ENCODE results near the gene TEX264.

TEX264 gene

DNA sequence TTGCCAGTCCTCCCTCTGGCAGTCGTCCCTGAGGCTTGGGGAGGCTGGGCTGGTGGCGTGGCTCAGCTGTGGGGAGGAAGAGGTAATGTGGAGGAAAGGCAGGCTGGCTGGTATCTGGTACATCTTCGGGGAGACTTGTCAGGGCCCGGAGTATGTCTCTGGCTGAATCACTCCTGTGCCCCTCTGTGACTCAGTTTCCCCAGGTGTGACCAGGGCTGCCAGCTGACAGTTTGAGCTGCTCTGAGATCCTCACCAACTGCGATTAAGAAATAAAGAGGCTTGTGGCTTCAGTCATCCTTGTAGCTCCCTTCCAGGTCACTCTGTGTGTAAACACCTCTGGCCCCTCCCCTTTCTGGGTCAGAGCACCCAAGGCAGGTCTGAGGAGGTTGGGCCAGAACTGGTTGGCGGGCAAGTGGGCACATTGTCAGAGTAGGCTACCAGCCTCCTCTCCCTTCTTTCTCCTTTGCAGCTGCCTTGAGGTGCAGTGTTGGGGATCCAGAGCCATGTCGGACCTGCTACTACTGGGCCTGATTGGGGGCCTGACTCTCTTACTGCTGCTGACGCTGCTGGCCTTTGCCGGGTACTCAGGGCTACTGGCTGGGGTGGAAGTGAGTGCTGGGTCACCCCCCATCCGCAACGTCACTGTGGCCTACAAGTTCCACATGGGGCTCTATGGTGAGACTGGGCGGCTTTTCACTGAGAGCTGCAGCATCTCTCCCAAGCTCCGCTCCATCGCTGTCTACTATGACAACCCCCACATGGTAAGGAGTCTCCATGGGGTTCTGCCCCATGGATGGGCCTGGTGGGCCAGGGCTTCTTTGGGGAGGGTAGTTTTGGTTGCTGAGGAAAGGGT lies 3.0 kb downstream of the TEX264 start:
- DNase-seq (ENCODE audit: low read depth): no peak

GRCh38 chr3:51675201-51675611 lies 4.2 kb downstream of the TEX264 start:
- no peak for DNase-seq (ENCODE audit: low read depth)

GRCh38 chr3:51676102-51676640 lies 5.1 kb downstream of the TEX264 start:
- DNase-seq (ENCODE audit: low read depth): no peak

GRCh38 chr3:51677358-51677757 lies 6.3 kb downstream of the TEX264 start:
- DNase-seq (ENCODE audit: low read depth): no peak

DNA sequence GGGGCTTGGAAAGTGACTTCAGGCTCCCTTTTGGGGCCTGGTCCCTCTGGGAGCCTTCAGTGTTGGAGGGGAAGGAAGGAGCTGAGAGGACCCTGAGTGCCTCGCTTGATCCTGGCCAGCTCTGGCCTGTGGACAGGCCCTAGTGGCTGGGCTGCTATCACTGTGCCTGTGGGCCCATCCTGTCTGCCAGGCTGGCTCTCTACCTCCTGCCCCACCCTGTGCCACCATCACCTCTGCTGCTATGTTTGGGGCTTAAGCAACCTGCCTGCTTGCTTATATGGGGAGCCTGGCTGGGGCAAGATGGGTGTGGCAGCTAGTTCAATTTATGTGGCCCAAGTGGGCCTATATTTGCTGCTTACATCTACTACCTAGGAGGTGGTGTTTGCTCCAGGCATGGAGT lies 7.1 kb downstream of the TEX264 start:
- DNase-seq (ENCODE audit: low read depth): no peak

DNA sequence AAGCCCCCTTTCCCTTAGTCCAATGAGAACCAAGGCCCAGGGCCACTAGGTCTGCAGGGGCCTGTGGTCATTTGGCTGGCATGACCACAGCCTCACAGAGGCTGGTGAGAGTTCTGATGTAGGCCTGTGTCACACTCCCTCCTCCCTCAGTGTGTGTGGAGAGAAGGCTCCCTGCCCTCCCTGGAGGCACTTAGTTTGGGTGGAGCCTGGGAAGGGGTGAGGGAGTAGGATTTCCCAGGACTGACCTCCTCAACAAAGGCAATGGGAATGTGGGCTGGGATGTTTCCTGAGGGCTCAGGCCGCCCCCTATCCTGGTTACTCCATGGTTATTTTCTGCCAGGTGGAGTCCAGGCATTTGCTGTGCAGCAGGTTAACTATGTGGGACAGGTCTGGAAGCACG lies 7.6 kb downstream of the TEX264 start:
- DNase-seq (ENCODE audit: low read depth): no peak

DNA sequence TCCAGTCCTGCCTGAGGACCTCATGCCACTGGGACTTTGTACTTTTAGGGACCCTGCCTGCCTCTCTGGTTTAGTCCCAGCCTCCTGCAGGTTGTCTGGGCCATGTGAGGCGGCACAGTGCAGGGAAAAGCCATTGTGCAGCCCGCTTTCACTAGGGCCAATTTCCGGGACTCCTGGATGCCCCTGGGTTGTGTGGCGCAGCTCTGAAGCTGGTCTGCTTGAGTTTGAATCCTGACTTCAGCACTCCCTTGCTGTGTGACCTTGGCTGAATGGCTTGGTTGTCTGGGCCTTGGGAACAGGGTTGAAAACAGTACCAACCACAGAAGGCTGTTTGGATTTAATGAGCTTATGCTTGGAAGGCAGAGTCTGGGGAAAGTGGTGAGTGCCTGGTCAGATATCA lies 8.3 kb downstream of the TEX264 start:
- DNase-seq (ENCODE audit: low read depth): no peak

DNA sequence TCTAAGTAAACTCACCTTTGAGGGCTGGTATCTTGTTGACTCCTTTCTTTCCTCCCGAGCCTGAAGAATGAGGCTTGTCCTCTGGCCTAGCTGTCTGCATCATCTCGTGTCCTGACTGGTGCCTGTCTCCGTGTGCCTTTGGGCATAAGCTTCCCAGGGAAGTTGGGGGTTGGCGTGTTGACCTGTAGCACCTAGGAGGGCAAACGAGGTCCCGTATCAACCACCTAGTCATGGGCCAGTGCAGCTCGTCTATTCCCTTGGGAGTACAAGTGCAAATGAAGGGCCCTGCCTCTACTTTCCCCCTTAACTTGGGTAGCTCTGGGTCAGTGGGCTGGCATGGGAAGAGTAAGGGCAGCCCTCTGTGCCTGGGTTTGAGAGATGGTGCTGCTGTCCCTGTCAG lies 8.7 kb downstream of the TEX264 start:
- no peak for DNase-seq (ENCODE audit: low read depth)

GRCh38 chr3:51680196-51680595 lies 9.1 kb downstream of the TEX264 start:
- DNase-seq (ENCODE audit: low read depth): no peak

GRCh38 chr3:51680663-51681230 lies 9.7 kb downstream of the TEX264 start:
- no peak for DNase-seq (ENCODE audit: low read depth)

GRCh38 chr3:51681453-51681852 lies 10.4 kb downstream of the TEX264 start:
- peak; percentile 48 for DNase-seq (ENCODE audit: low read depth)

- DNase-seq (ENCODE audit: low read depth): peak; percentile 95
These were observed 11.0 kb downstream of the TEX264 start for GRCh38 chr3:51682079-51682478.

GRCh38 chr3:51682526-51682925 lies 11.5 kb downstream of the TEX264 start:
- DNase-seq (ENCODE audit: low read depth): no peak

- peak; percentile 49 for DNase-seq (ENCODE audit: low read depth)
These were observed 12.5 kb downstream of the TEX264 start for GRCh38 chr3:51683566-51683965.

DNA sequence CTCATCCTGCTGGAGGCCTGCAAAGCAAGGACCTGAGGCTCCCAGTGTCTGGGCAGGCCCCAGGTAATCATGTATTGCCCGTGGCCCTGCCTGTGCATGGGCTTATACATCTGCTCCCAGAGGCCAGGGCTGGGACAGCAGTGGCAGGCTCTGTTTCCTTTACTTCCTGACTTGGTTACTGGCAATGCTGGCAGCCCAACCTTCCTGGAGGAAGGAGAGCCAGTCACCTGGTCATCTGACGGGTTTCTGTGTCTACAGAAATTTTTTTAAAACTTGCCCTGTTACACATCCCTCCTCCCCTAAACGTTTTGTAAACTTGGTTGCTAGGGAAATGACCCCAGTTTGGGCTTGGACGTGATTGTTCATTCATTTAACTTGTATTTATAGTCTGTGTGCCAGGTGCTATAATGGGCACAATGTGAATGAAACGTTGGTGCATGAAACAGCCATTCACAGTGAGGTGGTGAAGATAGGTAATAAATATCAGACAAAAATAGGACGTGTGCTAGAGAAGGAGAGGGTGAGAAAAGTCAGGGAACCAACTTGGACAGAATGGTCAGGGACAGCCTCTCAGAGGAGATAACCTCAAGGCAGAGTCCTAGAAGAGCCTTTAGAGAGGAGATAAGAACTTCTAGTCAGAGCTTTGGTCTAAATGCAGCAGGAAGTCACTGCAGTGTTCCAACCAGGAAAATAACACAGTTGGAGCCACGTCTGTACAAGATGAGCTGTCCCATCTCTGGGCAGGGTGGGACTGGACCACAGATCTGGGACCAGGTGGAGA lies 14.1 kb downstream of the TEX264 start:
- DNase-seq (ENCODE audit: low read depth): no peak

DNA sequence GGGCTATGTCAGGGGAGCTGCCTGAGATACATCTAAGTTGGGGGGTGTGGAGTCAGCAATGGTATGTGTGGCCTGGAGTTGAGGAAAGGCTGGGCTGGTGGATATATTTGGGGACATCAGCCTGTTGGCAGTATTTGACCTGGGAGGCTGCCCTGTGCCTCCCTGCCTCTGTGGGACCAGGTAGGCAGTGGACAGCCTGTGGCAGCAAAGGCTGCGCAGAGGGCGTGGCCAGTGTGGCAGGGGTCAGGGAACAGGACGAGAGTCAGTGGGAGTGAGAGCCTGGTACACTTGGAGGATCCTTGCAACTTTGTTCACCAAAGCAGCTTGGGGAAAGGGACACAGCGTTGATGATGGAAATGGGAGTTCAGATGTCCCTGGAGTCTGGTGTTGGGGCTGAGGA lies 15.0 kb downstream of the TEX264 start:
- DNase-seq (ENCODE audit: low read depth): no peak

DNA sequence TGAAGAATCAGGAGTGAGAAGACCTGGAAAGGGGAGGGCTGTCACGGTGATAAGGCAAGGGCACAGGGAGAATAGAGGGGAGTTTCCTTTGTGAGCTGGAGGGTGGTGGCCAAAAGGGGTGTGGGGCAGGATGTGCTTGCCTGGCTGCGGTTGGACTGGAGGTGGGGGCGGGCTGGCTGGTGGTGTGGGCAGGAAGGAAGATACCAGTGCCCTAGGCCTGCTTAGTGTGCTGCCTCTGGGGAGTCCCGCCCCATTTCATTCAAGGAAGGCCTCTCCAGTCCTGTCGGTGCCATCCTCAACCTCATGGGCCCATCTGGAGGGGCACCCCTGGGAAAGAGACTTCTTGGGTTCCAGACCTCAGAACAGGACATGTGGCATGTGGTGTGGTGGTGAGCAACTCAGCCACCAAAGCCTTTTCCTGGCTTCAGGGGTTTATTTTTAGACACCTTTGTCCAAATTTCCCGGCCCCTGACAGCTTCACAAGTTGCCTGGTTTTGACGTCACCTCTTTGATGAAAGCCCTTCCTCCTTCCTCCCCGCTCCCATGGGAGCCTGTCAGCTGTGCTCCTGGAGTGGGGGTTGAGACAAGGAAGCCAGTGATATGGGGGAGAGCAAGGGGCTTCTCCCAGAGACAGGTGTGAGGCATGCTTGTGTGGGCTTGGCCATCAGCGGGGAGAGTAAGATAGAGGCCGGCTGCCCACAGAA lies 15.6 kb downstream of the TEX264 start:
- DNase-seq (ENCODE audit: low read depth): peak; percentile 94

DNA sequence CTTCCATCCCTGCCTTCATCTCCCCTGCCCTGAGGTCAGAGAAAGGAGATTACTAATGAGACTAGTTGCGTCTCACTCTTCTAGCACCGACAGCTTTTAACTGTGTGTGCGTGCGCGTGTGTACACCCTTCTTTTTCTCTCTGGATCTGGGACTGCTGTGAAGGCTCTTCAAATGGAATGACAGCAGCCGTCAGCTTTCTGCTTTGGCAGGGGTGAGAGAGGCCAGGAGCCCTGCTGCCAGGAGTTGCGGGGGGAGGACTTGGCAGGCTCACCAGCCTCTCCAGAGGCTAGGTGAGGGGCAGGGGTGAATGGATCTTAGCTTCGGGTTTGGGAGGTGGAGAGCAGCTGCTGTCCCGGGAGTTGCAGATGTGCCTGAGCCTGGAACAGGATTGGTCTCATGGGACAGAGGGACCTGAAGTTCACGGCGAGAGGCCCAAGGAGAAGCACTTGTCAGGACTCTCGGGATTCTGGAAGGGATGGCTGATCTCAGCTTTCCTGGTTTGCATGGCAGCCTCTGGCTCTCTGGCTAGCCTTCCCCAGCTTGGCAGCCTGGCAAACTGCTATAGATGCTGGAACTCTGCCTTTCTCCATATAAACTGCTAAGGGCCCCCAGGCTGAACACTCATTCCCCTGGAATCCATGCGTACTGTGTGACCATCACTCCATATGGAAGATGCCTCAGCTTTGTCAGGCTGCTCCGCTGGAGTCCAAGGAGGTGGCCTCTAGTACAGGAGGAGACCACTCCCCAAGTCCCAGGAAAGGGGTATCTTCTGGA lies 16.6 kb downstream of the TEX264 start:
- no peak for DNase-seq (ENCODE audit: low read depth)

- no peak for DNase-seq (ENCODE audit: low read depth)
These were observed 17.2 kb downstream of the TEX264 start for GRCh38 chr3:51688206-51688600.

DNA sequence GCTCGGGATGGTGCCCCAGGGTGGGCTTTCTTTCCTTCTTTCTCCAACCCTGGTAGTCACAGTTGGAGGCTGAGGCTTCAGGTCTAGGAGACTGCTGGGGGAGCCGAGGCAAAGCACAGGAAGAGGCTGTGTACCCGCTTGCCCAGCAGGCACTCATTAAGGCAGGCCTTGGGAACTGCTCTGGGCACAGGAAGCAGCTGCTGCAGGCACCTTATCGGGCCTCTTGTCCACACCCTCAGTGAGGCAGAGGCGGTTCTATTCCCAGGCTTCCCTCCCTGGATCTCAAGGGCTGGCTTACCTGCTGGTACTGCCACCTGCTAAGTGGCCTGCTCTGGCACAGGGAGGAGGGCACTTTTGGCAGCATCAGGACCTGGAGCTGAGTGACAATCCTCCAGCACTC lies 20.0 kb downstream of the TEX264 start:
- no peak for DNase-seq (ENCODE audit: low read depth)

DNA sequence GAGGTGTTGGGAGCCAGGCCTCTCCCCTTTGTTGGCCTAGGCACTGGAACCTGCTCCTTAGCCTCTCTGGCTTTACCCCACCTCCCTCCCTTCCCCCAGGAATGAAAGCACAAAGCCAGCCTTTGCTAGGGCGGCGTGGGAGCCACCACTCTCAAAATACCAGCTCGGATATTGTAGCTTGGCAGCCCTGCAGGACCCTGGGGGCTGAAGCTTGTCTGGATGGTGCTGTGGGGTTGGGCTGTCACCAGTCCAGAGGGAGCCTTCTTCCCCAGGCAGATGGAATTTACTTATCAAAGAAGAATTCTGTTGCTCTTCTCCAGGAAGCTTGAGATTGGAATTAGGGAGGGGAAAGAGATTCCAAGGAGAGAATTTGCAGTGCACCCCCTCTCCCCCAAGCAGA lies 20.9 kb downstream of the TEX264 start:
- DNase-seq (ENCODE audit: low read depth): no peak

Measured in CMK (cell line).